Nephron (organoid): ENCODE results near the gene TSPOAP1.

ENCODE experiments used
- H3K27ac Mint-ChIP-seq, 3 experiments: 2 replicates each; pipeline ENCODE4 v1.8.0; 2020; ENCODE audit warnings: mixed read lengths in 3 of 3, mild to moderate bottlenecking in 2 of 3, moderate library complexity in 1 of 3
- H3K27me3 Mint-ChIP-seq: 2 replicates; pipeline ENCODE4 v1.8.0; 2021; ENCODE audit warnings: low read depth, mild to moderate bottlenecking, moderate library complexity, mixed read lengths
- H3K36me3 Mint-ChIP-seq: 2 replicates; pipeline ENCODE4 v1.8.0; 2020; ENCODE audit warnings: low read depth, mixed read lengths
- H3K4me1 Mint-ChIP-seq: 2 replicates; pipeline ENCODE4 v1.8.0; 2020; ENCODE audit warnings: mixed read lengths
- H3K4me3 Mint-ChIP-seq, 3 experiments: 2 replicates each; pipeline ENCODE4 v1.8.0; 2020; ENCODE audit warnings: mild to moderate bottlenecking in 3 of 3, mixed read lengths in 3 of 3, moderate library complexity in 2 of 3
- H3K9me3 Mint-ChIP-seq: 2 replicates; pipeline ENCODE4 v1.8.0; 2020; ENCODE audit warnings: mixed read lengths
- CTCF ChIP-seq, 3 experiments: fragments of 200-600 bp; sonication (generic); IDR thresholded peaks; one replicate each; pipeline ENCODE4 v1.5.0; 2021; ENCODE audit warnings: antibody characterized with exemption in 3 of 3; ENCODE audit not compliant: unreplicated experiment in 3 of 3

The TSPOAP1 gene

GRCh38 chr17:58262149-58262548 lies 66.4 kb downstream of the TSPOAP1 start:
- H3K4me3 Mint-ChIP-seq: no peak overlapping the region
- H3K27ac Mint-ChIP-seq: no peak overlapping the region
- no peaks in the 10 kb centered on the region for H3K9me3 Mint-ChIP-seq
- no peaks in the 10 kb centered on the region for H3K4me1 Mint-ChIP-seq
- peaks cover 96% of the 10 kb centered on the region for H3K27me3 Mint-ChIP-seq
- TF ChIP-seq CTCF (IDR thresholded peaks at IDR 0.05; ENCODE audit: unreplicated experiment in 3 of 3): no peak
- no peaks in the 10 kb centered on the region for H3K36me3 Mint-ChIP-seq

- H3K36me3 Mint-ChIP-seq: no peaks in the 10 kb centered on the region
- no peak for TF ChIP-seq CTCF (IDR thresholded peaks at IDR 0.05; ENCODE audit: unreplicated experiment in 3 of 3)
- H3K27ac Mint-ChIP-seq: no peak overlapping the region
- no peak overlapping the region for H3K4me3 Mint-ChIP-seq
- peaks cover 5% of the 10 kb centered on the region for H3K4me1 Mint-ChIP-seq
- H3K27me3 Mint-ChIP-seq: peaks cover 93% of the 10 kb centered on the region
- no peaks in the 10 kb centered on the region for H3K9me3 Mint-ChIP-seq
Observed at GRCh38 chr17:58254803-58255202, 73.8 kb downstream of the TSPOAP1 start.

- no peak overlapping the region for H3K27ac Mint-ChIP-seq
- H3K27me3 Mint-ChIP-seq: peaks cover 91% of the 10 kb centered on the region
- no peak for TF ChIP-seq CTCF (IDR thresholded peaks at IDR 0.05; ENCODE audit: unreplicated experiment in 3 of 3)
- H3K36me3 Mint-ChIP-seq: no peaks in the 10 kb centered on the region
- H3K9me3 Mint-ChIP-seq: no peaks in the 10 kb centered on the region
- H3K4me1 Mint-ChIP-seq: peaks cover 5% of the 10 kb centered on the region
- H3K4me3 Mint-ChIP-seq: no peak overlapping the region
Observed at GRCh38 chr17:58253082-58253481, 75.5 kb downstream of the TSPOAP1 start.

GRCh38 chr17:58252141-58252540 lies 76.5 kb downstream of the TSPOAP1 start:
- H3K36me3 Mint-ChIP-seq: no peaks in the 10 kb centered on the region
- TF ChIP-seq CTCF (IDR thresholded peaks at IDR 0.05; ENCODE audit: unreplicated experiment in 3 of 3): no peak

More at GRCh38 chr17:58252141-58252540, 76.5 kb downstream of the TSPOAP1 start:
- Mint-ChIP-seq H3K9me3 (no peaks in the 10 kb centered on the region), H3K27ac (no peak overlapping the region), H3K4me3 (no peak overlapping the region), H3K4me1 (peaks cover 5% of the 10 kb centered on the region), H3K27me3 (peaks cover 91% of the 10 kb centered on the region)
